ENCODE results near the gene COL5A3.
"Not testable (repeated sequence)": the region's sequence is repeated elsewhere in the genome, so short reads cannot be mapped to it uniquely, and the experiment has no call there.

COL5A3 gene

GRCh38 chr19:9937001-9937411 lies 73.3 kb downstream of the COL5A3 start:
- no peak for DNase-seq (ENCODE audit: low read depth in 2 of 2)

DNA sequence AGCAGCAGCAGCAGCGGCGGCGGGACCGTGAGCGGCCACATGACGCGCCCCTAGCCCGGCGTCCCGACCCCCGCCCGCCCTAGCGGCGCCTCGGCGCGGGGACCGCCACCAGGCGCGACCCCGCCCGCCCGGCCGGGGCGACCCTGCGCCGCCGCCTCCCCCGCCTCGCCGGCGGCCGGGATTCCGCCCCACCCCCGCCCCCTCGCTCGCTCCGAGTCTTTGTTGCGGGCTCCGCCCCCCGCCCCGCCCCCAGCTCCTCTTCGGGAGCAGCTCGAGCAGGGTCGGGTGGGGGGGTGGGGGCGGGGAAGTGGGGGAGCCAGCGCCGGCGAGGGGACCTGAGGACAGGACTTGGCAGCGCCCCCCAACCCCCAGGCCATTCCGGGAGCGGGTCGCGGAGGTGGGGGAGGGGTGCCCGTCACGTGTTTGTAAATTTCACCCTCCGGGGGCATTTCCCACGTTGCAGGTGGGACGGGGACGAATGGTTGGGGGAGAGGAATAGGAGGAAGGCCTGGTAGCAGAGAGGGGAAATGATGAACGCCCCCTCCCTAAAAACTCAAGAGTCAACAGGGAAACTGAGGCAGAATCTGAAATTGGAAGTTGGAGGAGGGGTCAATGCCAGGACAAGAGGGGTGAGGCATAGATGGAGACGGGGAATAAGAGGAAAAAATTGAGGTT lies 73.8 kb downstream of the COL5A3 start, which contains the start of gene OLFM2:
OLFM2 (minus strand) TSS at position 190 of the 675 bp plus-strand sequence; CDS start at position 41, 149 bp downstream.
- DNase-seq (ENCODE audit: low read depth in 2 of 2) = peak; percentile 31 to 34

GRCh38 chr19:9935506-9936325 lies 74.6 kb downstream of the COL5A3 start:
- no peak for DNase-seq (ENCODE audit: low read depth in 2 of 2)

DNA sequence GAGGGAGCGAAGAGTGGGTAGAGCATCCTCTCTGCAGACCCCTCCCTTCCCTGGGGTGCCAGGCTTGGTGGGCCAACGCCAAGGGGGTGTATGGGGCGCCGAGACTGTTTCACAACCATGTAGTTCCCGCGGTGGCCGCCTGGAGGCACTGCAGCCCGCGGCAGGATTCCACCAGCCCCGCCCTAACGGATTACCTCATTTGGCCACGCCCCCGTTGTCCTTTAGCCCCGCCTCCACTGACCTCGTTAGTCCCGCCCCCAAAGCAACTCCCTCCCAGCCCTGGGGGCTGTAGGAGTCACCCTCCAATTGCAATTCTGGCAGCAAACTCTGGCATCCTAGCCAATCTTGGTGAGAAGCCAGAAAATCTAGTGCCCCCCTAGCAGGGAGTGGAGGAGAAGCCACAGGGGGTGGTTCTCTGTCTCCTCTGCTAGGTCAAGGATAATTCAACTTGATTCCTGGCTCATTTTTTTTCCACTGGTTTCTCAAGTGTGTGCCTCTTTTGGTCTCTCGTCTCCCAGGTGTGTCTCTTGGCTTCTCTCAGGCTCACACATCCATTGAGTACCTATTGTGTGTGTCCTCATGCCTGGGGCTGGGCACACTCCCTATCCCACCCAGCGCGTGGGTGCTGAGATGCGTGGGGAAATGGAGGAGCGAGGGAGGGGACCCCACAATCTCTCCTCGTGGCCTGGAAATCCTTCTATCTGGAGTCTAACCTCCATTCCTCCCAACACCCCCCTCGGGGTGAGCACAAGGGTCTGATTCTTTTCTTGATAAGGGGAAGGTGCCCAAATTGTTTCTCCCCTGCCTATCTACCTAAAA lies 76.0 kb downstream of the COL5A3 start:
- peak; percentile 81 to 82 for DNase-seq (ENCODE audit: low read depth in 2 of 2)

DNA sequence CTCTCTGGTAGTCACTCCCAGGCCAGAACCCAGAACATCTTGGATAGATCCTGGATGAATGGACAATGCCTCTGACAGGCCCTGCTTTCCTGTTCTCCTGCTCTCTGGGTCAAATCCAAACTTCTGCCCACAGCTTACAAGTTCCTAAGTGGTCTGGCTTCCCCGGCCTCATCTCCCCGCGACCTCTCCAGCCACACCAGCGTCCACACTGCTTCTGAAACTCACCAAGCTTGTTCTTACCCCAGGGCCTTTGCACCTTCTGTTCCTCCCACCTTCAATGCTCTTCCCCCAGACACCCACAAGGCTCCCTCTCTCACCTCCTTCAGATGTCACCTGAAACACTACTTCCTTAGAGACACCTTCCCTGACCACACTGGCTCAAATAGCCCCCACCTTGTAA lies 77.5 kb downstream of the COL5A3 start:
- no peak for DNase-seq (ENCODE audit: low read depth in 2 of 2)

DNA sequence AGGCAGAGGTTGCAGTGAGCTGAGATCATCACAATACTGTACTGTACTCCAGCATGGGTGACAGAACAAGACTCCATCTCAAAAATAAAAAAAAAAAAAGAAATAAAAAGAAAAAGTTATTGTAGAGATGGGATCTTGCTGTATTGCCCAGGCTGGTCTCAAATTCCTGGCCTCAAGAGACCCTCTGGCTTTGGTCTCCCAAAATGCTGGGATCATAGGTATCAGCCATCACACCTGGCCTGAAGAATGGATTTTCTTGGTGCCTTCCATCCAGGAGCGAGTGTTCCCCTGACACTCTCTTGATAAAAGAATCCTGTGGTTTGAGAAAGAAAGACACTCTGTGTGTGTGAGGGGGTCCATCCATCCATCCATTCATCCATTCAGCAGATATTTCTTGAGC lies 78.7 kb downstream of the COL5A3 start:
- DNase-seq (ENCODE audit: low read depth in 2 of 2) = no peak

DNA sequence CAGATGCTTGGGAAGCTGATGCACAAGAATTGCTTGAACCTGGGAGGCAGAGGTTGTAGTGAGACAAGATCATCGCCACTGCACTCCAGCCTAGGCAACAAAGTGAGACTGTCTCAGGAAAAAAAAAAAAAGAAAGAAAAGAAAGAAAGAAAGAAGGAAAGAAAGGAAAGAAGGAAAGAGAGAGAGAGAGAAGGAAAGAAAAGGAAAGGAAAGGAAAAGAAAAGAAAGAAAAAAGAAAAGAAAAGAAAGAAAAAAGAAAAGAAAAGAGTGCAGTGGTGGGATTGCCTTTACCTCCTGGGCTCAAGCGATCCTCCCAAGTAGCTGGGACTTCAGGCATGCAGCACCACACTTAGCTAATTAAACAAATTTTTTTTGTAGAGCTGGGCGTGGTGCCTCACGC lies 86.9 kb downstream of the COL5A3 start:
- no peak for DNase-seq (ENCODE audit: low read depth in 2 of 2)

GRCh38 chr19:9922782-9923379 lies 87.4 kb downstream of the COL5A3 start:
- DNase-seq (ENCODE audit: low read depth in 2 of 2) = not testable (repeated sequence)

DNA sequence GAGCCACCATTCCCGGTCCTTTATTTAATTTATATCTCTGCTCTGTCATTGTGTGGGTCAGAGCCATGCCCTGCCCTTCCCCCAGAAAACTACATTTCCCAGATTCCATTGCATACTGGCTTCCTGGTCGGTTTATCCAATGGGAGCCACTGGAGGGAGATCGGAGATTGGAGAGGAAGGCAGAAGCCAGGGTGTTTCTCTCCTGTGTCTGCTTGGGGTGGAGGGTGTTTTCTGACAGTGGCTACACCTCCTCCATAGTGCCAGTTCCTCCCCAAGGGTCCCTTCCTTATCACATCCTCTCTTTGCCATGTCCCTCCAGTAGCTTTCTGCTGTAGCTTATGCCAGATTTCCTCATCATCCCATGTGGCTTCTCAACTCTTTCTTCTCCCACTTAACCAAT lies 93.0 kb downstream of the COL5A3 start:
- DNase-seq (ENCODE audit: low read depth in 2 of 2) = no peak

GRCh38 chr19:9916719-9917118 lies 93.6 kb downstream of the COL5A3 start:
- no peak for DNase-seq (ENCODE audit: low read depth in 2 of 2)

DNA sequence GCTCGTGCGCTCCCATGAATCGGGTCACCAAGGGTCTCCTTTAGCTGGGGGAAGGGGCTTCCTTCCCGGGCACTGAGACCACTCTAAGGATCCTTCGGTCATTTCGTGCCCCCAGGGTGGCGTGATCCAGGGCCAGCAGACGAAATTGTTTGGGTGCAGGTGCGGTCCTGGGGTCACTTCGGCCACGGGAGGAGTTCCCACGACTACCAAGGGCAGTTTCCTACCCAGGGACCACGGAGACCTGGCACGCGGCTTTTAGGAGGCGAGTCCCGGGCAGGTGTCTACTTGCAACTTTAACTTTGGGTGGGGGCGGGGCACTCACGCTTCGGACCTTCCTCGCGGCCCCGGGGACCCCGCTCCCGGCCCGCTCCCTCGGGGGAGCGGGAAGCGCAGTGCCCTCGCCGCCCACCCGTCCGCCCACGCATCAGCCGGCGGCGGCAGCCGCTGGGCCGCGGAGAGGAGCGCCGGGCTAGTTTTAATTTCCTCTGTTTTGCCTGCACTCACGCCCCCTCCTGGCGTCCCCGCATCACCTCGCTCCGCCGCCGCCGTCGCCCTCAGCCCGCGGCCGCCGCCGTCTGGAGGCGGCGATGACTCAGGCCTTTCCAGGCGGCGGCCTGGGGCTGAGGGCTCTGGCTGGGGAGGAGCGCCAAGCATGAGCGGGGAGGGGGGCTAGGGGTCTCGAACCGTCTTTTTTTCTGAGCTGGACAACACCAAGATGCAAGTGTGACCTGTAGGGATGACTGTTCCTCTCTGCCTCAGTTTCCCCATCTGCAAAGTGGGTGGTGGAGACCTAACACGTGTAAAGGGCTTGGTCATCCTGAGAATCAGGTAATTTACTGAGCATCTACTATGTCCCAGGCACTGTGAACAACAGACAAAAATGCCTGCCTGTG lies 95.7 kb downstream of the COL5A3 start:
- peak; percentile 79 to 82 for DNase-seq (ENCODE audit: low read depth in 2 of 2)

DNA sequence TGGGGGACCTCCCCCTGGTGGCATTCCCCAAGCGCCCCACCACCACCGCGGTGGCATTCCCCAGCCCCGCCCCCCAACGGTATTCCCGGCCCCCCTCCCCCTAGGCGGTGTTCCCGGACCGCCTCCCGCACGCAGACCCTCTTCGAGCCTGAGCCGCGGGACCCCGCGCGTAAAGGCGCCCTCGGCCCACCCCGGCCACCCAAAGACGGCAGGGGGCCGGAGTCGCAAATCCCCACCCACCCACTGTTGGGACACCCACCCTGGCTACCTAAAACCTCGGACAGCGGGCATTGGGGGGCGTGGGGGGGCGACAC lies 96.3 kb downstream of the COL5A3 start:
- DNase-seq (ENCODE audit: low read depth in 2 of 2) = no peak

DNA sequence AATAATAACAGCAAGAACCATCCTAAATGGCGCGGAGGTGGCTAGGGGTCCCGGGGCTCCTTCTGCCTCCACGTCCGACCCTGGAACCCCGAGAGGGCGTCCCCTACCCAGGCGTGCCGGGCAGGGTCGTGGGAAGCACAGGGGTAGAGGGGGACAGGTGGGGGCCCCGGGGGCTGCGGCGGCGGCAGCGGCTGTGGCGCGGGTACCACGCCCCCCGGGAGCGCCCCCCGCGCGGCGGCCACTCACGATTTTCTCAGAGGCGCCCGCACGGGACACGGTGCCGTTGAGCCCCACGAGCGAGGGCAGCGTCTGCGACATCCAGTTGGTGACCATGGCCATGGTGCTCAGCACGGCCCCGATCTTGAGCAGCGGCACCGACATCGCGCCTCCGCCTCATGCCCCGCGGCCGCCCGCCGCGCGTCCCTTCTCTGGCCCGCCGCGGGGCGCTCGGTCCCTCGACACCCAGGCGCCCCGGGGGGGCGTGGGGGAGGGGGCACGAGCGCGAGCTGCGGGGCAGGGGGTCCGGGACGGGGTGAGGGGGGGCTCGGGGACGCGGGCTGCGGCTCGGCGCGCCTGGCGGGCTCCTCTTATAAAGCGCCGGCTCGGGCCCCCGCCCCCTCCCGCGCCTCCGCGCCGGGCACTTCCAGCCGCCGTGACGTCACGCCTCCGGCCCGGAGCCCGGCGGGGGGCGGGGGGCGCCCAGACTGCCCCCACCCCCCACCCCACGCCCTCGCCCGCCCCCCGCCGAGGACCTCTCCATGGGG lies 96.9 kb downstream of the COL5A3 start:
- DNase-seq (ENCODE audit: low read depth in 2 of 2) = no peak

DNA sequence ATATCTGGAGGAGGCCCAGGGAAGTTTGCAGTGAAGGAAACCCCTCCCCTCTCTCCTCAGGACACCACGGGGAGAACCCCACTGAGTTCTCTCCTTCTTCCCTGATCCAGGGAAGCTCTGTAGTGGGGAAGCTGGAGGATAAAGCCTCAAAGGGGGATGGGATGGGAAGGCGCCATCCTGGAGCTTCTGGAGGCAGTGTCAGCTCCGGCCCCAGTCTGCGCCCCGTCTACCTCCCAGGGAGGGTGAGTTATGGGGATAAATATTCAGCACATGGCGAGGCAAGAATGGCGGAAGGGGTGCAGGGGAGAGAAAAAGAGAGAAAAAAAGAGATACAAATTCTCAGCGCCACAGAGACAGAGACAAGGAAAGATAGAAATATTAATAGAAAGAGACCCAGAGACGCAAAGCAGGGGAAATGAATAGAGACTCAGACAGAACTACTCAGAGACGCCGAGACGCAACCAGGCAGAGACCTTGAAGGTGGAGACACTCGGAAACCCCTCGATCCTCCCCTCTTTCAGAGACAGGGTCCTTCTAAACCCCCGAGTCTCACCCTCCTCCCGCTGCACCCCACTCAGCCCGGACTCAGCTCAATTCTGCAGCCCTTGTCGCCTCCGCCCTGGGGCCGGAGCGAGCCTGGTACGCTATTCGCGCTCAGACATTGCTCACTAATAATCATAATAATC lies 97.6 kb downstream of the COL5A3 start:
- DNase-seq (ENCODE audit: low read depth in 2 of 2) = no peak

- DNase-seq (ENCODE audit: low read depth in 2 of 2) = no peak
These were observed 98.6 kb downstream of the COL5A3 start for GRCh38 chr19:9911524-9912185.

DNA sequence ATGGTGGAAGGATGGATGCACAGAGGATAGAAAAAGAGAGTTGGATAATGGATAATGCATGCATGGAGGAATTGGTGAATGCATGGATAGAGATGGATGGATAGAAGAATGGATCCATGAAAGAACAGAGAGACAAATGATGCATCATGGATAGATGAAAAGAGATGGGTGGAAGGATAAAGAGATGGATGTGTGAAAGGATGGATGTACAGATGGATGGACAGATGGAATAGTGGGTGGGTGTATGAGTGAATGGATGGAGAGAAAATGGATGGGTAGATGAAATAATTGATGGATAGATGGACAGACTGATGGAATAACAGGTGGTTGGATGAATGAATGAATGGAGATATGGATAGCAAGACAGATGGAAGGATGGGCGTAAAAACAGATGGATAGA lies 99.7 kb downstream of the COL5A3 start:
- DNase-seq (ENCODE audit: low read depth in 2 of 2) = no peak

Measured in stimulated activated CD4-positive, alpha-beta T cell treated with anti-CD3 and anti-CD28 coated beads, Interleukin-1b, Interleukin-23, amount 100 ng/mL, for 4 hours (primary cell).